A673 (cell line): ENCODE results near the gene ZCCHC24.

Experiments used
- CTCF ChIP-seq: fragments of 300-800, 200-600 bp; sonication (generic); conservative IDR thresholded peaks from 2 replicates; pipeline ENCODE4 v1.5.1; 2017; ENCODE audit warnings: low read depth, mild to moderate bottlenecking, antibody characterized with exemption, low read length, moderate library complexity, mixed read lengths
- EZH2 ChIP-seq: fragments of 200-600 bp; sonication (generic); IDR thresholded peaks from 2 replicates; pipeline ENCODE4 v1.6.1; 2017; ENCODE audit warnings: borderline replicate concordance, low read depth, mild to moderate bottlenecking, mixed read lengths, antibody characterized with exemption, low read length; ENCODE audit not compliant: poor library complexity, severe bottlenecking

GRCh38 chr10:79360499-79361342 lies 84.7 kb downstream of the ZCCHC24 start:
- TF ChIP-seq CTCF (no peak), EZH2 (no peak)
